H1 (cell line): Measurements from ENCODE around the gene CD46. TPM values are rescaled to one million over a fixed set of nuclear protein-coding genes. Genes with fewer than 3 reads are reported as not detected.

Experiments
- CTCF ChIA-PET: fragments of 300-600 bp; sonication (Branson Sonifier 250); formaldehyde crosslinking; loops from one replicate; lab custom pipeline; 2021; ENCODE audit not compliant: partially characterized antibody; lab: Charles Lee
- POLR2A ChIA-PET: fragments of 300-600 bp; sonication (Branson Sonifier 250); formaldehyde crosslinking; loops from one replicate; lab custom pipeline; 2021; ENCODE audit warnings: inconsistent platforms; ENCODE audit not compliant: partially characterized antibody; lab: Charles Lee
- DNase-seq, 2 experiments: peaks; one replicate each; pipeline versions ENCODE4 v3.0.0 to v3.0.0-alpha.2; 2010 to 2022; ENCODE audit warnings: low spot score in 2 of 2, low read depth in 1 of 2, mixed read lengths in 1 of 2
- FAIRE-seq: peaks from 2 replicates; lab custom pipeline; 2011; peaks lifted over from hg19 to GRCh38; lab: Jason Lieb, UNC
- H2AFZ ChIP-seq: 2 replicates; pipeline ENCODE4 v1.8.1; 2012; ENCODE audit warnings: low read length, inconsistent platforms
- H2AK5ac ChIP-seq: 2 replicates; pipeline ENCODE4 v1.6.1; 2013; ENCODE audit warnings: low read depth, low read length
- H2BK120ac ChIP-seq: replicated peaks from 2 replicates; pipeline ENCODE3; 2013; ENCODE audit warnings: low read depth, low read length, inconsistent platforms
- H2BK12ac ChIP-seq: 2 replicates; pipeline ENCODE4 v1.6.1; 2013; ENCODE audit warnings: low read depth, low read length
- H2BK15ac ChIP-seq: 2 replicates; pipeline ENCODE4 v1.6.1; 2013; ENCODE audit warnings: low read length
- H2BK20ac ChIP-seq: 2 replicates; pipeline ENCODE4 v1.6.1; 2013; ENCODE audit warnings: low read length
- H2BK5ac ChIP-seq: 2 replicates; pipeline ENCODE4 v1.6.1; 2013; ENCODE audit warnings: low read depth, low read length
- H3K14ac ChIP-seq: 2 replicates; pipeline ENCODE4 v1.6.1; 2013; ENCODE audit warnings: inconsistent platforms; ENCODE audit not compliant: insufficient read length
- H3K18ac ChIP-seq: 2 replicates; pipeline ENCODE4 v1.6.1; 2013; ENCODE audit warnings: low read length; ENCODE audit errors: extremely low read depth
- H3K23ac ChIP-seq: 2 replicates; pipeline ENCODE4 v1.6.1; 2013; ENCODE audit warnings: inconsistent platforms; ENCODE audit not compliant: insufficient read length
- H3K23me2 ChIP-seq: 2 replicates; pipeline ENCODE4 v1.6.1; 2013; ENCODE audit warnings: low read depth, low read length
- H3K27ac ChIP-seq: 2 replicates; pipeline ENCODE4 v1.6.1; 2011; ENCODE audit warnings: low read depth, low read length, inconsistent platforms
- H3K27me3 ChIP-seq, 4 experiments: replicated peaks in 1 of 4; 1 replicate in 1 of 4; 2 replicates in 3 of 4; pipeline versions ENCODE4 v1.6.1 to v1.8.1; 2011 to 2013; ENCODE audit warnings: low read length in 3 of 4, mild to moderate bottlenecking in 3 of 4, inconsistent platforms in 2 of 4, mixed read lengths in 2 of 4, moderate library complexity in 1 of 4; ENCODE audit not compliant: control insufficient read depth in 3 of 4, insufficient read depth in 3 of 4; ENCODE audit errors: extremely low read depth in 1 of 4
- H3K36me3 ChIP-seq, 4 experiments: 2 replicates each; pipeline versions ENCODE4 v1.6.1 to v1.8.1; 2011 to 2013; ENCODE audit warnings: mild to moderate bottlenecking in 4 of 4, low read length in 3 of 4, moderate library complexity in 2 of 4, control low read depth in 1 of 4, inconsistent platforms in 1 of 4; ENCODE audit not compliant: insufficient read depth in 4 of 4, control insufficient read depth in 2 of 4
- H3K4ac ChIP-seq: replicated peaks from 2 replicates; pipeline ENCODE3; 2013; ENCODE audit warnings: low read length, low read depth, mixed read lengths, inconsistent platforms; ENCODE audit not compliant: insufficient read length
- H3K4me1 ChIP-seq, 4 experiments: replicated peaks in 1 of 4; 1 replicate in 1 of 4; 2 replicates in 3 of 4; pipeline versions ENCODE4 v1.6.1 to v1.8.1; 2011 to 2013; ENCODE audit warnings: low read length in 3 of 4, inconsistent platforms in 2 of 4, mixed read lengths in 1 of 4; ENCODE audit not compliant: insufficient read depth in 4 of 4, control insufficient read depth in 3 of 4
- H3K4me2 ChIP-seq, 2 experiments: 2 replicates each; pipeline versions ENCODE4 v1.6.1 to v1.8.1; 2011 to 2013; ENCODE audit warnings: low read depth in 2 of 2, low read length in 2 of 2, control low read depth in 1 of 2, inconsistent platforms in 1 of 2, mild to moderate bottlenecking in 1 of 2; ENCODE audit not compliant: insufficient read depth in 1 of 2
- H3K4me3 ChIP-seq, 4 experiments: fragments of 200-600, 300-600 bp in 1 of 4; sonication (generic), shearing (Covaris generic), sonication (Bioruptor Twin) in 1 of 4; 2 replicates each; pipeline versions ENCODE4 v1.5.1 to v1.8.1; 2011 to 2016; ENCODE audit warnings: low read length in 4 of 4, low read depth in 3 of 4, control low read depth in 2 of 4, inconsistent platforms in 2 of 4, mild to moderate bottlenecking in 2 of 4, mixed read lengths in 1 of 4, moderate library complexity in 1 of 4; ENCODE audit not compliant: insufficient read depth in 2 of 4; ENCODE audit errors: extremely low read depth in 1 of 4
- H3K56ac ChIP-seq: replicated peaks from 2 replicates; pipeline ENCODE3; 2013; ENCODE audit warnings: low read depth, mild to moderate bottlenecking, mixed read lengths, low read length, inconsistent platforms; ENCODE audit not compliant: insufficient read length
- H3K79me1 ChIP-seq: 2 replicates; pipeline ENCODE4 v1.6.1; 2013; ENCODE audit warnings: low read depth, low read length, control low read depth
- H3K79me2 ChIP-seq, 2 experiments: 2 replicates each; pipeline versions ENCODE4 v1.6.1 to v1.8.1; 2012 to 2013; ENCODE audit warnings: low read length in 2 of 2, mild to moderate bottlenecking in 2 of 2, inconsistent platforms in 1 of 2; ENCODE audit not compliant: insufficient read depth in 2 of 2, control insufficient read depth in 1 of 2
- H3K9ac ChIP-seq, 4 experiments: replicated peaks in 1 of 4; 1 replicate in 1 of 4; 2 replicates in 3 of 4; pipeline versions ENCODE4 v1.6.1 to v1.8.1; 2011 to 2013; ENCODE audit warnings: low read depth in 3 of 4, low read length in 3 of 4, control low read depth in 2 of 4, mild to moderate bottlenecking in 2 of 4, moderate library complexity in 2 of 4, inconsistent platforms in 1 of 4; ENCODE audit errors: extremely low read depth in 1 of 4
- H3K9me3 ChIP-seq, 2 experiments: 2 replicates each; pipeline versions ENCODE4 v1.6.1 to v1.8.1; 2012 to 2013; ENCODE audit warnings: mild to moderate bottlenecking in 2 of 2, moderate library complexity in 2 of 2, control low read depth in 1 of 2, inconsistent platforms in 1 of 2, low read depth in 1 of 2, low read length in 1 of 2, mixed read lengths in 1 of 2; ENCODE audit not compliant: insufficient read depth in 2 of 2
- H4K20me1 ChIP-seq, 2 experiments: replicated peaks in 1 of 2; 2 replicates each; pipeline versions ENCODE3 to v1.8.1; 2011 to 2013; ENCODE audit warnings: inconsistent platforms in 2 of 2, low read length in 2 of 2, mild to moderate bottlenecking in 1 of 2; ENCODE audit not compliant: insufficient read depth in 2 of 2, control insufficient read depth in 1 of 2
- H4K5ac ChIP-seq: 2 replicates; pipeline ENCODE4 v1.6.1; 2013; ENCODE audit warnings: low read length, low read depth, mixed read lengths, inconsistent platforms; ENCODE audit not compliant: insufficient read length
- H4K8ac ChIP-seq: 2 replicates; pipeline ENCODE4 v1.8.0; 2013; ENCODE audit warnings: mild to moderate bottlenecking, moderate library complexity, low read length, inconsistent platforms; ENCODE audit not compliant: insufficient read depth; ENCODE audit errors: extremely low read depth
- H4K91ac ChIP-seq: replicated peaks from 2 replicates; pipeline ENCODE3; 2013; ENCODE audit warnings: low read length, mixed read lengths, inconsistent platforms; ENCODE audit not compliant: insufficient read length
- SP2 ChIP-seq: IDR thresholded peaks from 2 replicates; pipeline ENCODE4 v1.6.1; 2012; ENCODE audit warnings: mild to moderate bottlenecking, low read length, inconsistent platforms
- SRF ChIP-seq: IDR thresholded peaks from 2 replicates; pipeline ENCODE4 v1.6.1; 2011; ENCODE audit warnings: mild to moderate bottlenecking, low read depth, low read length, moderate library complexity
- WGBS, 2 experiments: shearing (Covaris generic) in 1 of 2; methylation state at CpG; one replicate each; pipeline versions ENCODE4 v1.1.6 to v1.1.7; 2013 to 2015; ENCODE audit warnings: low lambda C conversion rate in 2 of 2, mixed read lengths in 2 of 2, inconsistent platforms in 1 of 2, low coverage in 1 of 2, missing lambda C conversion rate in 1 of 2; ENCODE audit not compliant: insufficient replicate concordance in 2 of 2, insufficient coverage in 1 of 2, insufficient read length in 1 of 2; ENCODE audit errors: extremely low coverage in 1 of 2, missing lambda C conversion rate in 1 of 2; 5-methylcytosine and 5-hydroxymethylcytosine counted together
- polyA plus RNA-seq, 7 experiments: library from polyadenylated mRNA; depleted of rRNA in 3 of 7; stranded (reverse) in 5 of 7; unstranded in 2 of 7; fragments of >200 nt in 5 of 7; fragments of 200-250 nt in 2 of 7; gene quantifications; 1 replicate in 5 of 7; 2 replicates in 1 of 7; 4 replicates in 1 of 7; pipeline versions ENCODE4 v1.2.1 to v1.2.3, GENCODE V29; 2011 to 2013; ENCODE audit warnings: missing spikeins in 2 of 7, mixed read lengths in 2 of 7
- total RNA-seq: library from RNA; stranded (reverse); fragmentation: NEBNext Ultra II Directional; extraction: Animal tissue kit (Norgen Biotek cat#: 25700); gene quantifications from 2 replicates; pipeline ENCODE4 v1.2.1, GENCODE V29; 2021
- TF ChIP-seq, protein P1 (sequence below): IDR thresholded peaks from 2 replicates; pipeline ENCODE4 v1.6.1; 2011; ENCODE audit warnings: low read depth, mild to moderate bottlenecking, low read length; ENCODE audit not compliant: insufficient read depth

CD46 gene
- total and polyA plus RNA-seq, 2 of the 8 experiments (the other 6 are each of a cell fraction or from before 2014, with no cell fraction given) = 60.9 to 113 TPM

DNA sequence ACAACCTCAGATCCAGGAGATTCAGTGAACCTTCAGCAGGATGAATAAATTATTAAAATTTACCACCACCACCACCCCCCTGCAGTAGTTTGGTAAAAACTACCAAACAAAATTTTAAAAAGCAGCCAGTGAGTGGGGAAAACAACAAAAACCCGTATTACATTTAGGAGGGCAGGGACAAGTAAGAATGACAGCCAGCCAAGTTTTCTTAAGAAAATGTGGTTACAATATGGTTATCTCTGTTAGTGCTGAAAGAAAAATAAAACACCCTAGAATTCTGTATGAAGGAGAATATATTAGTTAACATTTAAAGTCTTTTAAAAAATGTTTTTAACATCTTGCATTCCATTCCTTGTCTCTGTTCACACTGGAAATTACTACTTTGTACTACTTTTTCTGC lies 14.7 kb downstream of the CD46 start:
- no peak overlapping the region for H2BK120ac ChIP-seq
- no peak for TF ChIP-seq SP2
- TF ChIP-seq SRF = no peak
- TF ChIP-seq, protein P1, sequence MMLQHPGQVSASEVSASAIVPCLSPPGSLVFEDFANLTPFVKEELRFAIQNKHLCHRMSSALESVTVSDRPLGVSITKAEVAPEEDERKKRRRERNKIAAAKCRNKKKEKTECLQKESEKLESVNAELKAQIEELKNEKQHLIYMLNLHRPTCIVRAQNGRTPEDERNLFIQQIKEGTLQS = no peak
- TF ChIP-seq, all 59 proteins: peak for 0
- H4K8ac ChIP-seq = no peak overlapping the region
- DNase-seq (no peak), FAIRE-seq (no peak)
- H3K27ac ChIP-seq = no peak overlapping the region
- H3K4me1 ChIP-seq = no peaks in the 10 kb centered on the region
- no peak overlapping the region for H3K56ac ChIP-seq
- no peaks in the 10 kb centered on the region for H3K27me3 ChIP-seq
- no peak overlapping the region for H2BK12ac ChIP-seq
- H3K4me2 ChIP-seq = no peak overlapping the region
- no peak overlapping the region for H3K4ac ChIP-seq
- POLR2A ChIA-PET = no interaction called here
- H3K79me2 ChIP-seq = peaks cover 0 to 31% of the 10 kb centered on the region in 2 experiments; a peak in 2 of 4 replicates
- H2BK20ac ChIP-seq = no peak overlapping the region
- peaks cover 4% of the 10 kb centered on the region in 2 experiments for H4K20me1 ChIP-seq
- no peak overlapping the region for H3K14ac ChIP-seq
- no peak overlapping the region for H3K23ac ChIP-seq
- no peak overlapping the region for H4K91ac ChIP-seq
- no peak overlapping the region for H4K5ac ChIP-seq
- H3K18ac ChIP-seq = no peak overlapping the region
- H2AFZ ChIP-seq = no peak overlapping the region
- H3K23me2 ChIP-seq = no peaks in the 10 kb centered on the region
- peaks cover 7 to 86% (median 51%) of the 10 kb centered on the region in 4 experiments for H3K36me3 ChIP-seq
- H3K79me1 ChIP-seq = no peaks in the 10 kb centered on the region
- no peak overlapping the region for H2AK5ac ChIP-seq
- no peak overlapping the region for H3K9ac ChIP-seq
- H2BK15ac ChIP-seq = no peak overlapping the region
- H3K4me3 ChIP-seq = no peak overlapping the region
- CTCF ChIA-PET = no interaction called here
- no peak overlapping the region for H2BK5ac ChIP-seq
- 95% methylated on average over 1 of the region's 1 CpG; no CpG with 5 or more reads in 1 of the 2 experiments for WGBS, 2 experiments
- H3K9me3 ChIP-seq = no peaks in the 10 kb centered on the region
